Astrocyte (in vitro differentiated cells and primary cell): ENCODE data around the gene SETMAR. TPM values are rescaled to one million over a fixed set of nuclear protein-coding genes. Genes with fewer than 3 reads are reported as not detected.

ENCODE experiments used
- DNase-seq: peaks from one replicate; pipeline ENCODE4 v3.0.0-alpha.2; 2010; ENCODE audit warnings: low read depth
- FAIRE-seq: peaks from 2 replicates; lab custom pipeline; 2011; peaks lifted over from hg19 to GRCh38; lab: Jason Lieb, UNC
- H2AFZ ChIP-seq: 2 replicates; pipeline ENCODE4 v1.6.0; 2012; ENCODE audit warnings: low read depth, low read length, inconsistent platforms
- H3K27ac ChIP-seq: 2 replicates; pipeline ENCODE4 v1.5.1; 2011; ENCODE audit warnings: low read depth, low read length, inconsistent platforms
- H3K27me3 ChIP-seq: 2 replicates; pipeline ENCODE4 v1.6.0; 2011; ENCODE audit warnings: low read length, inconsistent platforms; ENCODE audit not compliant: insufficient read depth
- H3K36me3 ChIP-seq: 2 replicates; pipeline ENCODE4 v1.5.1; 2011; ENCODE audit warnings: low read length, inconsistent platforms; ENCODE audit not compliant: insufficient read depth
- H3K4me1 ChIP-seq: 2 replicates; pipeline ENCODE4 v1.5.1; 2011; ENCODE audit warnings: low read length, inconsistent platforms; ENCODE audit not compliant: insufficient read depth
- H3K4me2 ChIP-seq: 2 replicates; pipeline ENCODE4 v1.6.0; 2012; ENCODE audit warnings: low read length, inconsistent platforms
- H3K4me3 ChIP-seq: 2 replicates; pipeline ENCODE4 v1.5.1; 2011; ENCODE audit warnings: low read depth, mild to moderate bottlenecking, low read length, inconsistent platforms; ENCODE audit not compliant: insufficient read depth
- H3K79me2 ChIP-seq: 2 replicates; pipeline ENCODE4 v1.6.0; 2012; ENCODE audit warnings: mild to moderate bottlenecking, low read length, inconsistent platforms; ENCODE audit not compliant: insufficient read depth
- H3K9ac ChIP-seq: 2 replicates; pipeline ENCODE4 v1.6.0; 2012; ENCODE audit warnings: mild to moderate bottlenecking, low read length, inconsistent platforms
- H3K9me3 ChIP-seq: 2 replicates; pipeline ENCODE4 v1.5.1; 2012; ENCODE audit warnings: low read depth, mild to moderate bottlenecking, low read length, inconsistent platforms; ENCODE audit not compliant: insufficient read depth
- H4K20me1 ChIP-seq: 2 replicates; pipeline ENCODE4 v1.6.0; 2012; ENCODE audit warnings: low read length, inconsistent platforms; ENCODE audit not compliant: insufficient read depth
- H3K27ac Mint-ChIP-seq: one replicate; pipeline ENCODE4 v1.8.0; 2021; ENCODE audit warnings: mild to moderate bottlenecking, mixed read lengths; ENCODE audit not compliant: unreplicated experiment
- H3K27me3 Mint-ChIP-seq: one replicate; pipeline ENCODE4 v1.8.0; 2021; ENCODE audit warnings: low read depth, mixed read lengths; ENCODE audit not compliant: unreplicated experiment
- H3K36me3 Mint-ChIP-seq: one replicate; pipeline ENCODE4 v1.8.0; 2021; ENCODE audit warnings: low read depth, mixed read lengths; ENCODE audit not compliant: unreplicated experiment
- H3K4me1 Mint-ChIP-seq: one replicate; pipeline ENCODE4 v1.8.0; 2021; ENCODE audit warnings: low read depth, mixed read lengths; ENCODE audit not compliant: unreplicated experiment
- H3K4me3 Mint-ChIP-seq: one replicate; pipeline ENCODE4 v1.8.0; 2021; ENCODE audit warnings: mild to moderate bottlenecking, moderate library complexity, mixed read lengths; ENCODE audit not compliant: unreplicated experiment
- H3K9me3 Mint-ChIP-seq: one replicate; pipeline ENCODE4 v1.8.0; 2021; ENCODE audit warnings: mild to moderate bottlenecking, mixed read lengths; ENCODE audit not compliant: unreplicated experiment
- CTCF ChIP-seq: IDR thresholded peaks from 2 replicates; pipeline ENCODE4 v1.5.1; 2011; ENCODE audit warnings: low read depth, mild to moderate bottlenecking, inconsistent platforms, low read length, moderate library complexity; ENCODE audit not compliant: insufficient read depth
- EZH2 ChIP-seq: IDR thresholded peaks from 2 replicates; pipeline ENCODE4 v1.6.1; 2012; ENCODE audit warnings: mild to moderate bottlenecking, low read length, inconsistent platforms; ENCODE audit not compliant: insufficient read depth
- total RNA-seq: library from RNA; stranded (reverse); gene quantifications from 2 replicates; pipeline ENCODE4 v1.2.1, GENCODE V29; 2021

The SETMAR gene
- total RNA-seq, 1 donor from 2014 or later, result 10.9 TPM

- Histone ChIP-seq H3K27me3 (no peaks in the 10 kb centered on the region), H2AFZ (no peak overlapping the region), H3K9me3 (no peaks in the 10 kb centered on the region), H3K27ac (no peak overlapping the region), H3K79me2 (no peaks in the 10 kb centered on the region), H3K4me3 (no peak overlapping the region), H3K4me1 (no peaks in the 10 kb centered on the region), H3K4me2 (no peak overlapping the region), H3K9ac (no peak overlapping the region), H3K36me3 (no peaks in the 10 kb centered on the region), H4K20me1 (no peaks in the 10 kb centered on the region)
- Mint-ChIP-seq H3K27ac (no peak overlapping the region), H3K4me3 (no peak overlapping the region), H3K4me1 (no peaks in the 10 kb centered on the region), H3K36me3 (no peaks in the 10 kb centered on the region), H3K9me3 (peaks cover 2% of the 10 kb centered on the region), H3K27me3 (no peaks in the 10 kb centered on the region)
- DNase-seq, result no peak
- FAIRE-seq, result no peak
- no peak for TF ChIP-seq EZH2
- no peak for TF ChIP-seq CTCF
Measured at GRCh38 chr3:4264040-4264439, 39.1 kb upstream of the SETMAR start.

- Histone ChIP-seq H4K20me1 (no peaks in the 10 kb centered on the region), H3K9ac (no peak overlapping the region), H3K9me3 (no peaks in the 10 kb centered on the region), H3K27ac (no peak overlapping the region), H3K4me3 (no peak overlapping the region), H2AFZ (no peak overlapping the region), H3K79me2 (no peaks in the 10 kb centered on the region), H3K36me3 (no peaks in the 10 kb centered on the region), H3K4me2 (no peak overlapping the region), H3K4me1 (no peaks in the 10 kb centered on the region), H3K27me3 (no peaks in the 10 kb centered on the region)
- Mint-ChIP-seq H3K9me3 (peaks cover 2% of the 10 kb centered on the region), H3K27ac (no peak overlapping the region), H3K4me1 (no peaks in the 10 kb centered on the region), H3K36me3 (no peaks in the 10 kb centered on the region), H3K27me3 (peaks cover 3% of the 10 kb centered on the region), H3K4me3 (no peak overlapping the region)
- no peak for DNase-seq
- TF ChIP-seq CTCF, result no peak
- no peak for TF ChIP-seq EZH2
- FAIRE-seq, result no peak
Measured at GRCh38 chr3:4270720-4271119, 32.4 kb upstream of the SETMAR start.

GRCh38 chr3:4271834-4272233 lies 31.3 kb upstream of the SETMAR start:
- FAIRE-seq (no peak), DNase-seq (peak; percentile 18)
- no peaks in the 10 kb centered on the region for H3K4me1 Mint-ChIP-seq
- no peaks in the 10 kb centered on the region for H3K36me3 Mint-ChIP-seq
- no peak overlapping the region for H3K4me3 Mint-ChIP-seq
- H3K9ac ChIP-seq, result no peak overlapping the region
- no peaks in the 10 kb centered on the region for H3K36me3 ChIP-seq
- no peak overlapping the region for H3K27ac Mint-ChIP-seq
- H3K79me2 ChIP-seq, result no peaks in the 10 kb centered on the region
- no peaks in the 10 kb centered on the region for H3K27me3 ChIP-seq
- H3K4me2 ChIP-seq, result no peak overlapping the region
- H3K27me3 Mint-ChIP-seq, result peaks cover 3% of the 10 kb centered on the region
- no peak overlapping the region for H2AFZ ChIP-seq
- no peak overlapping the region for H3K27ac ChIP-seq
- H3K9me3 ChIP-seq, result no peaks in the 10 kb centered on the region
- TF ChIP-seq CTCF (peak; percentile 58), EZH2 (no peak)
- H3K4me1 ChIP-seq, result no peaks in the 10 kb centered on the region
- H3K4me3 ChIP-seq, result no peak overlapping the region
- no peaks in the 10 kb centered on the region for H4K20me1 ChIP-seq
- no peaks in the 10 kb centered on the region for H3K9me3 Mint-ChIP-seq
